GM19397 (cell line): ENCODE measurements around the gene FHOD1.

Source experiments
- ATAC-seq: cut with Tn5 transposase; IDR thresholded peaks from one replicate; pipeline ENCODE4 v1.9.1; 2021; ENCODE audit warnings: mild to moderate bottlenecking, moderate library complexity; ENCODE audit not compliant: unreplicated experiment

FHOD1 gene

GRCh38 chr16:67193536-67193935 is 53.7 kb downstream of the FHOD1 start:
- ATAC-seq, result no peak

- ATAC-seq, result no peak
Measured at GRCh38 chr16:67192781-67193361, 54.4 kb downstream of the FHOD1 start.

- peak; percentile 91 for ATAC-seq
Measured at GRCh38 chr16:67191995-67192681, 55.1 kb downstream of the FHOD1 start, which contains the start of gene E2F4. Gene E2F4, plus strand, starts transcription at chr16:67192155. Its CDS starts 73 bp downstream, at chr16:67192228.

GRCh38 chr16:67191411-67191994 is 55.8 kb downstream of the FHOD1 start:
- ATAC-seq, result no peak

- no peak for ATAC-seq
Measured at GRCh38 chr16:67190448-67191399, 56.6 kb downstream of the FHOD1 start.

- ATAC-seq, result no peak
Measured at GRCh38 chr16:67190041-67190440, 57.2 kb downstream of the FHOD1 start, which contains the start of gene EXOC3L1. Gene EXOC3L1, minus strand, starts transcription at chr16:67190136. Its CDS starts 460 bp downstream, at chr16:67189676.

- no peak for ATAC-seq
Measured at GRCh38 chr16:67188798-67189197, 58.5 kb downstream of the FHOD1 start.

- ATAC-seq, result no peak
Measured at GRCh38 chr16:67188323-67188722, 59.0 kb downstream of the FHOD1 start.

GRCh38 chr16:67187175-67187890 is 59.9 kb downstream of the FHOD1 start:
- no peak for ATAC-seq

GRCh38 chr16:67186550-67186950 is 60.7 kb downstream of the FHOD1 start:
- no peak for ATAC-seq

- ATAC-seq, result no peak
Measured at GRCh38 chr16:67185651-67186134, 61.6 kb downstream of the FHOD1 start.

GRCh38 chr16:67184995-67185650 is 62.2 kb downstream of the FHOD1 start:
- no peak for ATAC-seq

- peak; percentile 9 for ATAC-seq
Measured at GRCh38 chr16:67184453-67184994, 62.8 kb downstream of the FHOD1 start.

- ATAC-seq, result peak; percentile 80
Measured at GRCh38 chr16:67183627-67184452, 63.4 kb downstream of the FHOD1 start, which contains the start of gene MATCAP1. Gene MATCAP1, minus strand, starts transcription at chr16:67183963. Its CDS starts 3,353 bp downstream, at chr16:67180610.

GRCh38 chr16:67183284-67183626 is 64.0 kb downstream of the FHOD1 start:
- no peak for ATAC-seq

GRCh38 chr16:67182288-67182687 is 65.0 kb downstream of the FHOD1 start:
- ATAC-seq, result no peak

- no peak for ATAC-seq
Measured at GRCh38 chr16:67181346-67181745, 65.9 kb downstream of the FHOD1 start.

GRCh38 chr16:67180166-67180565 is 67.1 kb downstream of the FHOD1 start:
- ATAC-seq, result no peak
